Measurements from ENCODE around the gene EFCAB13.

EFCAB13 gene, protein sequence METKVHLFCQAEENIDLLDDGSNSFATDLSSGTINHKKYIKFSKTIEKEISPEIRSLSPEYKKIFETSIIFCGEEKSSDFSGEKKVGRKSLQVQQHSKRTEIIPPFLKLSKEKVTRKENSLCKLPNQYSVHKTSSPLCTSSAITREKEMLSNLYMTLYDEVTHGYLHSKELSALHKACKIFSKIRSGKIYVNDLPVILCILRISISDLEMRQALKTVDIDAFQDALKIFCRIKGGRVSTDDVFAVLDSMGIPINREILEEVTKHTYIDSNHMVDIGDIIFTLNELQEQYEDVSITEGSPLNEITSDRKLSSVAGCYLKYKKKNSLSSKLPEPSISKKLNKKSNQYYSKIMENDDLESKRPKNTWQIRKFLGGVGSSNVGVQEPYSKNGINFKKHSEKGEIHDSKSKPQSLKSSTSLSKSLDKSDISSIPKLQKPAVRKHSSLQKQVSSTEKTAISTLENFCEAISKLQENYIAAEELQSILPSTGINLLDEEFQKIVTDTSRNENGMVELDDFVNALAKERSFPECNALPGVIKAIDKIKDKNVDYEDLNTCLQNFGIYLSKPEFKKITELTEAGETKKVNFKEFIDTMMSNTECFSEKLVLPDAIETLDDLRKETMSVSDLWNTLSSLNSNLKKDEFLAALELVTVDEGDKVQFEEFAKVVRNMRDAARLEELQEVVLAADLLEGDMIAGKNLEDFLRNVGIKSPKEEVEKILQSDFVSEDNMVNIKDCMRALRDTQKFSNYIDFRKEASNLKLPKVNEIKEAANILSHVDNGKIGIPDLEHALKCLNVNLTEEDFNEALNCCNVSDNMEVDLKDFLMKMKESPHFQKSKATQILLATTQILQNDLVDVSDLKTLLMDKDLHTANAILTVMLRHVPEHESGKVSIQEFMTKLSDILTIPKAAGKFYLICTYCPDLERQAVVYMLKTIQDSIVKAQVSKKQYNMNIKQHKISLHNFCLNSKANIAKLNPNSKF
- total RNA-seq, result 9.6 to 18.9 (median 15.1) reads per million in 4 donors

GRCh38 chr17:47323382-47324223 is at the start of gene EFCAB13:
Gene EFCAB13 (plus strand): TSS chr17:47323955. CDS start chr17:47328354, 4,399 bp downstream.
- peak; percentile 67 to 72 (median 69) for DNase-seq

GRCh38 chr17:47274319-47275069 is 49.3 kb upstream of the EFCAB13 start:
- no peak for DNase-seq

- DNase-seq, result no peak
Observed at GRCh38 chr17:47275245-47275984, 48.3 kb upstream of the EFCAB13 start.

- DNase-seq, result no peak
Observed at GRCh38 chr17:47276444-47276843, 47.3 kb upstream of the EFCAB13 start.

GRCh38 chr17:47276868-47277267 is 46.9 kb upstream of the EFCAB13 start:
- DNase-seq, result no peak

DNA sequence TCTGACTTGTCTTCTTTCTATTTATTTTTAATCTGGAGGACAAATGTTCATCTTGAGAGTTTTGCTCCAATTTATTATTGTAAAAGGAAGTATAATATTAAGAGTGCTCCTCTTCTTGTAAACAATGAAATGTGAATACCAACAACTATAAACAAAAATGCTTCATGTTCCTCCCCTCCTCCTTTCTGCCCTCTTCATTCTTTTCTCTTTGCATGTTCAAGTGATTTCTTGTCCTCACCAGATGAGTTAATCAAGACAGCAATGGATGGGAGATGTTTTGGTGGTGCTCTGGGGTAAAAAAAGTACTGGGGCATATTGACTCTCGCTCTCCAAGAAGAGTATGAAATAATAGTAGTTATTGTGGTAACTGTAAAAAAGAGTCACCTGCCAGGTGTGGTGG is 45.8 kb upstream of the EFCAB13 start:
- no peak for DNase-seq

GRCh38 chr17:47278561-47278960 is 45.2 kb upstream of the EFCAB13 start:
- DNase-seq, result no peak

DNA sequence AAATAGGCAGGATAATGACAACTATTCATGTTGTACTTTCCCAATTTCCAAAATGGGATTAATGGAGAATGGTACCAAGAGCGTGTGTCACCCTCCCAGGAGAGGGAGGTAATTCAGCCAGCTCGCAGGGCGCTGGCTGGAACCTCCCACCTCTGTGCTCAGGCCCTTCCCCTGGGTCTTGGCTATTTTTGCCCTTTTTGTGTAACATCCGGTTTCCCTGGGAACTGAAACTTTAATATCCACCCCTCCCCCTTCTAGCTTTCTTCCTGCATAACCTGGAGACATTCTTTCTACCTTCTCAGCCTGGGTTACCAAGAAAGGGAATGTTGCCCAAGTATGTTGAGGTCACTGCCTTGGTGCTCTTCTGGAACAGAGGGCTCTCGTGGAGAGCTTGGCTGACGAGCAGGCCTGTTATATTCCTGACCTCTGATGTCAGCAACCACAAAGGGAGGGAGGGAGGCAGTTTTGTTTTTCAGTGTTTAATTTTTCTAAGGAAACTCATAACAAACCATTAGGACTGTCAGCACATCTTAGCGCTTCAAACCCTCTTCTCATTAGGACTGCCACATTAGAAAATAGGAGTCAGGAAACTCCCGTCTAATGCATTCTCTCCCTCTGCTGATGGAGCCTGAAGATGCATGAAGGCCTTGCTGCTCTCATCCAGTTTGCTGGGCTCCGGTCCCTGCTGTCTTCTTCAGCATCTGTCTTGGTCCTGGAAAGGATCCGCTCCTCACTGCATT is 44.5 kb upstream of the EFCAB13 start:
- DNase-seq, result no peak

DNA sequence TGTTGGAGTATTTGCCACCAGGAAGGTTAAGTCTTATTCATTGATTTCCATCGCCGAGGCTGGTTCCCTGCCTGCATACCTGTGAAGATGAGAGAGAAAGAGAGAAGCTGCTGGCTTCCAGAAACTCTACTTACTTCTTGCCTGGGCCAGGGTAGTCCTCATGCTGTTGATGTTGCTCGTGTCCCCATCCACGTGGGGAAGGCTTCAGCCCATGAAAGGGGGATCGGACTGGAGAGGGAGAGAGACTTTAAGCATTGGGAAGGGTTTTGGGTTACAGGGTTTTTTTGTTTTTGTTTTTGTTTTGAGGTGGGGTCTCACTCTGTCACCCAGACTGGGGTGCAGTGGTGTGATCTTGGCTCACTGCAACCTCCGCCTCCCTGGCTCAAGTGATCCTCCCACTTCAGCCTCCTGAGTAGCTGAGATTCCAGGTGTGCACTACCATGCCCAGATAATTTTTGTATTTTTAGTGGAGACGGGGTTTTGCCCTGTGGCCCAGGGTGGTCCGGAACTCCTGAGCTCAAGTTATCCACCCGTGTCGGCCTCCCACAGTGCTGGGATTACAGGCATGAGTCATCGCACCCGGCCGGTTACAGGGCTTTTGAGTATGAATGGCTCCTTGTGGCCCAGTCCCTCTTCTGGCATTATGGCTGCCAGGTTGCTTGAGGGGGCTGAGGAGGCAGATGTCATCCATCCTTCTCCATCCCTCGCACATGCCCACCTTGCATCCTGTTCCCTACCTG is 43.5 kb upstream of the EFCAB13 start:
- no peak for DNase-seq

DNA sequence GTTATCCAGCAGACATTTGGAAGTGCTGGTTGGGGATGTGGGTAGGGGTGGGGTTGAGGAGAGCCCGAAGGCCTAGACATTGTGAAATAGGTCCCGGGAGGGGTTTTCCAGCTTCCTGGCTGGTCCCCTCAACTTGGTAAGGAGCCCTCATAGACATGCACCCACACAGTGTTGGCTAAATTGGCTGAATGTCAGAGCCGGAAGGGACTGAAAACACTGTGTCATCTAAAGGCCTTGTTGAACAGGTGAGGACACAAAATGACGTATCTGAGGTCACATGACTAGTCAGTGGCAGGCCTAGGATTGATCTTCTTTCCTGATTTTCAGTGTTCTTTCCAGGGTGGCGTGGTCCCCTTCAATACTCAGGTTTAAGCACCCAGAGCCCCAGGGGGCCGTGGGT is 42.5 kb upstream of the EFCAB13 start:
- DNase-seq, result no peak

DNA sequence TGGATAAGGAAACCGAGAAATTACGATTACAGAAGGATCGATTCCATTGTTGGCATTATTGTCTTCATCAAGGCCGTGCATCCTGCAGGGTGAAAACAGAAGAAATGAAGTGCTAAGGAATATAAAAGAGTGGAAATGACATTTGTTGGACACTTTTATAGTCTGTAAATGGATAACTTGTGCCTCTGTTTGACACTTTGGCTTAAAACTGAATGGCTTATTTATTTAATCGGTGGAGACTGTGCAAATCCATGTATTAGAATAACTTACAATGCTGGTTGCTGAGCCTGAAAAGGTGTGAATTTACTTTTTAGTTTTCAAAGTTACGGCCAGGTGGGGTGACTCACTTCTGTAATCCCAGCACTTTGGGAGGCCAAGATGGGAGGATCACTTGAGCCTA is 38.8 kb upstream of the EFCAB13 start:
- DNase-seq, result no peak

- peak in 1 of 5 donors; percentile 43 for DNase-seq
Observed at GRCh38 chr17:47286198-47286914, 37.4 kb upstream of the EFCAB13 start.

DNA sequence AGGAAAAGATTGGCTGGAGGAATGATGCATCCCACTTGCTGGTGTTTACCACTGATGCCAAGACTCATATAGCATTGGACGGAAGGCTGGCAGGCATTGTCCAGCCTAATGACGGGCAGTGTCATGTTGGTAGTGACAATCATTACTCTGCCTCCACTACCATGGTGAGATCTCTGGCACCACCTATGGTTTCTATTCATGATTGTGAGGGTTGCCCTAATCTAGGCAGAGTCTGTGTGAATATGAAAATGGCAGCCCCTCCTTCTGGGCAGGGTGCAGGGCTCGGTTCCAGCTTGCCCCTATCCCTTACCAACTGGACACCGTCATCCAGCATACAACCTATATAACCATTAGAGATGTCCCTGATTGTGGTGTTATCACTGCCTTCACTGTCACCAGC is 36.7 kb upstream of the EFCAB13 start:
- no peak for DNase-seq

DNA sequence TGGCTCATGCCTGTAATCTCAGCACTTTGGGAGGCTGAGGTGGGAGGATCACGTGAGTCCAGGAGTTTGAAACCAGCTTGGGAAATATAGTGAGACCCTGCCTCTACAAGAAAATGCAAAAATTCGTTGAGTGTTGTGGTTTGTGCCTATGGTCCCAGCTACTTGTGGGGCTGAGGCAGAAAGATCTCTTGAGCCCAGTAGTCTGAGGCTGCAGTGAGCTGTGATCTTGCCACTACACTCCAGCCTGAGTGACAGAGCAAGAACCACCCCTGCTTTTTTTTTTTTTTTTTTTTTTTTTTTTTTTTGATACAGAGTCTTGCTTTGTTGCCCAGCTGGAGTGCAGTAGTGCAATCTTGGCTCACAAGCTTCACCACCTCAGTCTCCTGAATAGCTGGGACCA is 36.1 kb upstream of the EFCAB13 start:
- no peak for DNase-seq

- no peak for DNase-seq
Observed at GRCh38 chr17:47288531-47289116, 35.1 kb upstream of the EFCAB13 start.

DNA sequence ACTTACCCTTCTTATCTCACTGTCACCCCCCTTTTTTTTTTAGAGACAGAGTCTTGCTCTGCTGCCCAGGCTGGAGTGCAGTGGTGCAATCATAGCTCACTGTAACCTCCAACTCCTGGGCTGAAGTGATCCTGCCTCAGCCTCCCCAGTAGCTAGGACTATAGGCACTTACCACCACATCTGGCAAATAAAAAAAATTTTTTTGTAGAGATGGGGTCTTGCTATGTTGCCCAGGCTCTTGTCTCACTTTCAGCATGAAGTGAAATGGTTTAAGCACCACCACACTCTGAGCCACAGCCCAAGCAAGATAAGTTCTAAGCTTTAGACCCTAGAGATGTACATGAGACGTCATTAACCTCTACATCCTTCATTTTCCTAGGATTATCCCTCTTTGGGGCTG is 34.5 kb upstream of the EFCAB13 start:
- DNase-seq, result no peak

DNA sequence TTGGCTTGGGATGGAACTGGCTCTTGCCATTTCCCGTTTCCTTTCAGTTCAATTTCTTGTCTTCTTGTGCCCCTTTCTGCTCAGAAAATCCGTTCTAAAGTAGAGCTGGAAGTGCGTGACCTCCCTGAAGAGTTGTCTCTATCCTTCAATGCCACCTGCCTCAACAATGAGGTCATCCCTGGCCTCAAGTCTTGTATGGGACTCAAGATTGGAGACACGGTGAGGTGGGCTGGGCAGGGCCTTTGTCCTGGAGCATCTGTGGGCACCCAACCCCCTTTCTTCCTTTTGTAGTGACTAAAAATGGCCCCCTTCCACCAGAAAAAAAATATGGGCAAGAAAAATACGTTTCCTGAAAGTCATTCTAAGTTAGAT is 32.9 kb upstream of the EFCAB13 start:
- no peak for DNase-seq

DNA sequence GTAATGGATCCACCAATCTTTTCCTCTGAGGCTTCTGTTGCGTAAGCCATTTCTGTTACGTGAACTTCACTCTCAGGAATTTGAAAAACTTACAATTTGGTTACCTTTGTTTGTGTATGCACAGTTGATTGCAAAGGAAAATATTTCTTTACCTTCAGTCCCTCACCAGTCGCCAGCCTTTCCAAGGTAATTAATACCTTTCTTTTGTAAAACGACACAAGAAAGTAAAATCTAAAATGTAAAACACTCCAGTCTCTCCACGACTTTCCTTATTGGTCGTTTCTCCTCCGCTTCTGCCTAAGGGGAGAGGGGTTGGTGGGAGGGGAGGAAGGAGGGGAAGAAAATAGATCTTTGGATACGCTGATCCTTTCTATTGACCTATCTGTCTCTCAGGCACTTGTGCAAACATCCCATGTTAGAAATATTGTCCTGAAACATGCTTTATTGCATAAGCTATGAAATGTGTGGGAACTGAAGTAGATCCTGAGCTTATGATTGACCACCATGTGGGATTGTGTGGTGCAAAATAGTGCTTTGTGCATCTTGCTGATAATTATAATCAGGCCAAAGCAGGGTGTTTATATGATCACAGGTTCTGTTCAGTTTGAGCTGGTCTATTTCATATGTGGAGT is 32.4 kb upstream of the EFCAB13 start:
- DNase-seq, result no peak

All from T-helper 1 cell (primary cell).